Suprapubic skin (tissue), 4 donors: ENCODE results near the gene RMND5B. TPM values are rescaled to one million over a fixed set of nuclear protein-coding genes. Genes with fewer than 3 reads are reported as not detected.

Source experiments
- DNase-seq, 2 donors: peaks; one replicate each; pipeline ENCODE4 v3.0.0-alpha.2; 2019; ENCODE audit warnings: low spot score in 2 of 2
- H3K27ac ChIP-seq: fragments of 200-600 bp; sonication (generic); one replicate; pipeline ENCODE4 v1.5.1; 2019
- H3K27me3 ChIP-seq: fragments of 200-600 bp; sonication (generic); one replicate; pipeline ENCODE4 v1.5.1; 2019
- H3K36me3 ChIP-seq: fragments of 200-600 bp; sonication (generic); one replicate; pipeline ENCODE4 v1.5.1; 2019
- H3K4me1 ChIP-seq: fragments of 200-600 bp; sonication (generic); one replicate; pipeline ENCODE4 v1.5.1; 2019
- H3K4me3 ChIP-seq: fragments of 200-600 bp; sonication (generic); one replicate; pipeline ENCODE4 v1.5.1; 2019; ENCODE audit warnings: mild to moderate bottlenecking
- H3K9me3 ChIP-seq: fragments of 200-600 bp; sonication (generic); one replicate; pipeline ENCODE4 v1.5.1; 2019
- EP300 ChIP-seq: sonication (generic); formaldehyde crosslinking; IDR thresholded peaks from one replicate; pipeline ENCODE4 v1.6.1; 2017; ENCODE audit warnings: antibody characterized with exemption
- POLR2A ChIP-seq, 2 donors: fragments of 450-650 bp; IDR thresholded peaks; one replicate each; pipeline ENCODE4 v1.6.1; 2017; ENCODE audit warnings: antibody characterized with exemption in 2 of 2, mild to moderate bottlenecking in 2 of 2, moderate library complexity in 2 of 2
- POLR2AphosphoS5 ChIP-seq, 3 donors: sonication (generic); formaldehyde crosslinking; IDR thresholded peaks; one replicate each; pipeline ENCODE4 v1.6.1; 2017; ENCODE audit warnings: antibody characterized with exemption in 3 of 3
- WGBS: methylation state at CpG from one replicate; pipeline ENCODE4 v1.1.5; 2018; 5-methylcytosine and 5-hydroxymethylcytosine counted together
- total RNA-seq, 4 donors: library from RNA; depleted of rRNA; stranded (reverse); fragments of >200 nt; gene quantifications; one replicate each; pipeline ENCODE4 v1.1.0, GENCODE V29; 2016
- TF ChIP-seq, protein P1 (sequence below), 2 donors: fragments of 200-600 bp in 1 of 2; fragments of 450-650 bp in 1 of 2; sonication (generic) in 1 of 2; IDR thresholded peaks; one replicate each; pipeline ENCODE4 v1.5.1; 2016 to 2019; ENCODE audit warnings: antibody characterized with exemption in 2 of 2, mild to moderate bottlenecking in 1 of 2, moderate library complexity in 1 of 2

Gene RMND5B
- total RNA-seq, 4 donors from 2014 or later = 38.6 to 60.6 (median 42.9) TPM

DNA sequence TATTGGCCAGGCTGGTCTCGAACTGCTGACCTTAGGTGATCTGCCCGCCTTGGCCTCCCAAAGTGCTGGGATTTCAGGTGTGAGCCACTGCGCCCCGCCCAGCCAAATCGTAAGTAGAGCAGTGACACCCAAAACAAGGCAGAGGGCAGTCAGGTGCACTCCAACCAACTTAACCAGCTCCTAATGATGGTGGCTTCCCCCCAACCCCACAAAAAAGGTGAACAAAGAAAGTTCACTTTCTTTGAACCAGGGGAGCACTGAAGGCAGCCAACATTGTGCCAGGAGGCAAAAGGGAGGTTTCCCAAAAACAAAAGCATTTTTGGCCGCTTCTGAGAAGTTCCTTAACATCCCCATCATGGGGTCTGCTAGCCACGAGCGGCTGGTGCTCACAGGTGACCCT is 46.8 kb downstream of the RMND5B start:
- peaks cover 5% of the 10 kb centered on the region for H3K27me3 ChIP-seq
- H3K27ac ChIP-seq = no peak overlapping the region
- 98% methylated on average over 7 of the region's 8 CpGs for WGBS
- peak in 1 of 2 donors; percentile 33 for DNase-seq
- H3K36me3 ChIP-seq = no peaks in the 10 kb centered on the region
- TF ChIP-seq POLR2A (IDR thresholded peaks at IDR 0.05) (no peak), EP300 (no peak), POLR2AphosphoS5 (IDR thresholded peaks at IDR 0.05) (no peak)
- TF ChIP-seq, protein P1, sequence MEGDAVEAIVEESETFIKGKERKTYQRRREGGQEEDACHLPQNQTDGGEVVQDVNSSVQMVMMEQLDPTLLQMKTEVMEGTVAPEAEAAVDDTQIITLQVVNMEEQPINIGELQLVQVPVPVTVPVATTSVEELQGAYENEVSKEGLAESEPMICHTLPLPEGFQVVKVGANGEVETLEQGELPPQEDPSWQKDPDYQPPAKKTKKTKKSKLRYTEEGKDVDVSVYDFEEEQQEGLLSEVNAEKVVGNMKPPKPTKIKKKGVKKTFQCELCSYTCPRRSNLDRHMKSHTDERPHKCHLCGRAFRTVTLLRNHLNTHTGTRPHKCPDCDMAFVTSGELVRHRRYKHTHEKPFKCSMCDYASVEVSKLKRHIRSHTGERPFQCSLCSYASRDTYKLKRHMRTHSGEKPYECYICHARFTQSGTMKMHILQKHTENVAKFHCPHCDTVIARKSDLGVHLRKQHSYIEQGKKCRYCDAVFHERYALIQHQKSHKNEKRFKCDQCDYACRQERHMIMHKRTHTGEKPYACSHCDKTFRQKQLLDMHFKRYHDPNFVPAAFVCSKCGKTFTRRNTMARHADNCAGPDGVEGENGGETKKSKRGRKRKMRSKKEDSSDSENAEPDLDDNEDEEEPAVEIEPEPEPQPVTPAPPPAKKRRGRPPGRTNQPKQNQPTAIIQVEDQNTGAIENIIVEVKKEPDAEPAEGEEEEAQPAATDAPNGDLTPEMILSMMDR (IDR thresholded peaks at IDR 0.05) = no peak
- no peaks in the 10 kb centered on the region for H3K9me3 ChIP-seq
- H3K4me1 ChIP-seq = no peaks in the 10 kb centered on the region
- H3K4me3 ChIP-seq = no peak overlapping the region

DNA sequence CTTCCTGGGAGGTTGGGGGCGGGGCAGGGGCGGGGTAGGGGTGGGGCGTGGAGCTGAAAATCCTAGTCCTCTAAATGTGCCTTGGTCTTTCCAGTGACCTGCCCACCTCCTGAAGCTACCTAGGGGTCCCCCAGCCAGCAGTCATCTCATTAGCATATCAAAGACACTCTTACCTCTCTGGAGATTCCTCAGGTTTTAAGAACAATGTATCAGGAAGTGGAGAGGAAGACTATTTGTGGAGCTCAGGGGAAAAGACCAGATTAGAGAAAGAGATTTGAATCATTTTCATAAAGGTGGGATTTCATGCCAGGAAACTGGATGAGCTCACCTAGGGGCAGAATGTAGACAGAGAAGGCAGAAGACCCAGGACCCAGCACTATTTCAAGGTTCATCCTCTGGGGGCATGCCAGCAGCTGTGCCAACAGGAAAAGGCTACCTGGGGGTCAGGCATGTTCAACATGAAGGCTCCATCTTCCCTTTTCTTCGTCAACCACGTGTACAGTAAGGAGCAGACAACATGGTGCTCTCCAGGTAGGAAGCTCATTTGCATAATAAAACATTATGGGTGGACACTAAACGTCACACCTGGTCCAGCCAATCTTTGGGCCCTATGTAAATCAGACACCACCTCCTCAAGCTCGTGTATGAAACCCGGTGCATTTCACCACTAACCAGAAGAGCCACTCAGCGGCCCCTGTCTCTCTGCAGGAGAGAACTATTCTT is 49.5 kb downstream of the RMND5B start:
- Histone ChIP-seq H3K4me3 (no peak overlapping the region), H3K4me1 (no peaks in the 10 kb centered on the region), H3K9me3 (no peaks in the 10 kb centered on the region), H3K27me3 (peaks cover 5% of the 10 kb centered on the region), H3K36me3 (no peaks in the 10 kb centered on the region), H3K27ac (no peak overlapping the region)
- DNase-seq = peak in 1 of 2 donors; percentile 13
- 46% methylated on average over 9 of the region's 9 CpGs for WGBS
- TF ChIP-seq EP300 = no peak
- TF ChIP-seq, protein P1 (IDR thresholded peaks at IDR 0.05) = no peak
- TF ChIP-seq POLR2AphosphoS5 (IDR thresholded peaks at IDR 0.05) = no peak
- no peak for TF ChIP-seq POLR2A (IDR thresholded peaks at IDR 0.05)

DNA sequence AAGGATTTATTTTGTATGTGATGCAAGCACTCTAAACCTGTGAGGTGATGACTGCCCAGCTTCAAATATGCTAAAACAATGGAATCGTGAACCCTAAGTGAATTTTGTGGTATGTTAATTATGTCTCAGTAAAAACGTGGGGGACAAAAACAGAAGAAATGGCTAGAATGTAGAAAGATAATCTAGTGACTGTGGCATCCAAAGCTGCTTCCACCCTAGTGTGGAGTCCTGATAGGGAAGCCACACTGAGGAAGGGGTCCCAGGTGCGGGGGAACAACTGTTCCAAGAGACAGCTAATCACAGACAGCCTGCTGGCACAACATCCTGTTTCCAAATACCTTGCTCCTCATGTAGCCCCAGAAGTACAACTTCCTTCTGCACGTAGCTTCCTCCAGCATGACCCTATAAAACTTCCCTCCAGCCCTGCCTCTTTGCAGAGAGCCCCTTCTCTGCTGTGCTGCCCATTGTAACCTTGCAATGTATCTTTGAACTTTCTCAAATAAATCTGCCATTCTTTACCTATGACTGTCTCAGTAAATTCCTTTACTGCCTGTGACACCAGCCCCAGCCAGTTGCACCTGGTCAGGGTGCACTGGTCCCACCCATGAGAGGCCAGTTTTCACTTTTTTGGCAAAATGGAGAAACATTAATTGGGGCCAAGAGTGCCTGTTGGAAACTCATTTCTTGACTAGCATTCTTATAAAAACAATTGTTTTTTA is 51.5 kb downstream of the RMND5B start:
- TF ChIP-seq EP300 (no peak), POLR2A (IDR thresholded peaks at IDR 0.05) (no peak)
- TF ChIP-seq, protein P1 (IDR thresholded peaks at IDR 0.05) = no peak
- Histone ChIP-seq H3K36me3 (no peaks in the 10 kb centered on the region), H3K4me3 (no peak overlapping the region), H3K9me3 (no peaks in the 10 kb centered on the region), H3K4me1 (no peaks in the 10 kb centered on the region), H3K27ac (no peak overlapping the region), H3K27me3 (peaks cover 5% of the 10 kb centered on the region)
- DNase-seq = peak in 1 of 2 donors; percentile 37
- 43% methylated on average over 4 of the region's 4 CpGs for WGBS

DNA sequence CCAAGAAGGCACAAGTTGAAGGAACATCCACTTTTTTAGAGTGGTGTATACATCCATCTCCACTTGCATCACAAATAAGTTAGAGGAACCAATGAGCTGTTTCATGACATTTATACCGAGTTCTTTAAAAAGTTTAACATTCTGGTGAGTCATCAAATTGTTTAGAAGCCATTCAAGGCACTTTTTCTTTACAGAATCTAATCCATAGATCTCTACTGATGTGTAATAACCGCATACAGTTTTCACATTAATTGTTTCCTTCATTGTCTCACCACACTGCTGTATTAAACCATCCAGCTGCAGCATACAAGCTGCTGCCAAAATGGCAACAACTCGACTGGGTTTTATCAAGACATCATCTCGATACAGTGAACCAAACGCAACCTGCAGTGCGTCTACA is 55.6 kb downstream of the RMND5B start:
- Histone ChIP-seq H3K27ac (no peak overlapping the region), H3K9me3 (no peaks in the 10 kb centered on the region), H3K4me3 (no peak overlapping the region), H3K4me1 (no peaks in the 10 kb centered on the region), H3K36me3 (no peaks in the 10 kb centered on the region), H3K27me3 (no peaks in the 10 kb centered on the region)
- no peak for DNase-seq
- WGBS = 51% methylated on average over 6 of the region's 6 CpGs
- TF ChIP-seq, protein P1 (IDR thresholded peaks at IDR 0.05) = no peak
- TF ChIP-seq EP300 = no peak
- no peak for TF ChIP-seq POLR2AphosphoS5 (IDR thresholded peaks at IDR 0.05)
- no peak for TF ChIP-seq POLR2A (IDR thresholded peaks at IDR 0.05)

DNA sequence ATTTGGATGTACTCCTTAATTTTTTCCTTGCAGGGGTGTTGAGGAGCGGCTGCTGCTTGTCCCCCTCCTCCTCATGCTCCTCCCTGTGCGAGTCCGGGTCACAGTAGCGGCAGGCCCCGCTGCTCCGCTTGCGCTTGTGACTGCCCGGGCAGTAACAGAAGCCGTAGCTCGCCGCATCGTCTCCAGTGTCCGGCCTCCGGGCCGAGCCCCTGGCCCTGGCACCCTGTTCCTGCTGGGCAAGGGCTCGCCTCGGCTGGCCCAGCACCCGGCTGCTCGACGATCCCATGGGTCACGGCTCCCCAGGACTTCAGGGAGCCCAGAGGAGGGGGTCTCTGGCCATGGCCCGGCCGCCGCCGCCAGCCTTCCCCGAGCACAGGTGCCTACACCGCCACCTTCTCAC is 56.2 kb downstream of the RMND5B start, which contains the start of gene GMCL2:
Gene GMCL2, minus strand, starts transcription at position 358 of the 400 bp plus-strand sequence. Its CDS starts 72 bp downstream, at position 286.
- Histone ChIP-seq H3K36me3 (no peaks in the 10 kb centered on the region), H3K4me1 (no peaks in the 10 kb centered on the region), H3K27me3 (no peaks in the 10 kb centered on the region), H3K9me3 (no peaks in the 10 kb centered on the region), H3K4me3 (no peak within 1 kb of the TSS), H3K27ac (no peak within 1 kb of the TSS)
- TF ChIP-seq POLR2AphosphoS5 (IDR thresholded peaks at IDR 0.05) (no peak), EP300 (no peak), POLR2A (IDR thresholded peaks at IDR 0.05) (no peak)
- TF ChIP-seq, protein P1 (IDR thresholded peaks at IDR 0.05) = no peak
- WGBS = 88% methylated on average over 18 of the region's 27 CpGs
- DNase-seq = peak in 1 of 2 donors; percentile 43
